ENCODE measurements around the gene GCNT3. TPM values are rescaled to one million over a fixed set of nuclear protein-coding genes. Genes with fewer than 3 reads are reported as not detected.

The GCNT3 gene
- total RNA-seq, 4 donors from 2014 or later, result 30.5 to 112 (median 77.6) TPM

DNA sequence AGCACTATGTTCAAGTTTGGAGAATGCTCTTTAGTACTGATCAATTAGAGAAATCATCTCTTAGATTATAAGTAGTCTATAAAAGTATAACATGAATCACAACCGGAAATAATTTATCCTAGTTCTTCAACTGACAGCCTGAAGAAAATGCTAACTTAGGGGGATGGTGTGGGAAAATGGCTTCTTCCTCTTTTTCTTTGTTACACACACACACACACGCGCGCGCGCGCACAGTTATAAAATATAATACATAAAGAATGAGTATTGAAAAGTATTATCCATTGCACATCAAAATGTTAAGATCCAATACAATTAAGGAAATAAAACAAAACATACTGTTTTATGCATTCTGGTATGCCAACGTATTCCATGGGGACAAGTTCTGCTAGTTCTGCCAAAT lies 57.0 kb downstream of the GCNT3 start:
- no peak for TF ChIP-seq CTCF (IDR thresholded peaks at IDR 0.05)
- TF ChIP-seq POLR2A (IDR thresholded peaks at IDR 0.05), result no peak
- Histone ChIP-seq H3K27me3 (no peaks in the 10 kb centered on the region), H3K36me3 (peaks cover 0 to 97% (median 0%) of the 10 kb centered on the region in 3 donors), H3K27ac (no peak overlapping the region), H3K4me1 (no peaks in the 10 kb centered on the region), H3K4me3 (no peak overlapping the region), H3K9me3 (no peaks in the 10 kb centered on the region)
- no peak for DNase-seq

Small RNA genes within 50 kb of the gene (small RNA-seq; reads per million reads assigned to genes)
- 0 to 0.06 reads per million in 2 donors for gene RNA5SP396

Other genes with a start within 250 kb of the GCNT3 start
- 100 to 1,000 TPM; 245 to 380 (median 268) TPM for gene MYO1E, start 238.9 kb upstream of the GCNT3 start, total RNA-seq
- gene FAM81A, start 173.6 kb upstream of the GCNT3 start, total RNA-seq, result 1 to 10 TPM in 1 of 4 donors, under 1 TPM in 2, not detected in 1; 0.53 to 2.0 (median 0.83) TPM
- gene GTF2A2, start 45.7 kb downstream of the GCNT3 start, total RNA-seq, result 10 to 100 TPM; 18.8 to 75.1 (median 22.9) TPM
- gene BNIP2, start 77.5 kb downstream of the GCNT3 start, total RNA-seq, result 100 to 1,000 TPM; 134 to 261 (median 147) TPM

Data from Peyer's patch (tissue), 4 donors.